B cell (primary cell): ENCODE data around the gene GAP43. TPM values are rescaled to one million over a fixed set of nuclear protein-coding genes. Genes with fewer than 3 reads are reported as not detected.

Source experiments
- ATAC-seq: fragments of 200-7000 bp; cut with Tn5 transposase; one replicate; pipeline ENCODE4 v1.10.0; 2021; ENCODE audit warnings: low read depth, mild to moderate bottlenecking, moderate number of reproducible peaks, moderate library complexity
- CTCF ChIA-PET: fragments of 350-600 bp; sonication (Branson Sonifier 250); formaldehyde crosslinking; loops from one replicate; lab custom pipeline; 2021; ENCODE audit warnings: antibody characterized with exemption, inconsistent platforms; lab: Charles Lee
- POLR2A ChIA-PET: fragments of 350-600 bp; sonication (Branson Sonifier 250); formaldehyde crosslinking; loops from one replicate; lab custom pipeline; 2021; ENCODE audit warnings: antibody characterized with exemption; lab: Charles Lee
- DNase-seq: peaks from one replicate; pipeline ENCODE4 v3.0.0; 2013
- H2AFZ ChIP-seq: 2 replicates; pipeline ENCODE4 v1.6.1; 2012; ENCODE audit warnings: mild to moderate bottlenecking, low read depth, low read length; ENCODE audit not compliant: insufficient read depth, poor library complexity, severe bottlenecking
- H3K27ac ChIP-seq, 2 donors: 1 replicate in 1 of 2; 2 replicates in 1 of 2; pipeline ENCODE4 v1.5.1; 2012 to 2013; ENCODE audit warnings: low read length in 2 of 2, mild to moderate bottlenecking in 2 of 2, moderate library complexity in 1 of 2
- H3K27me3 ChIP-seq, 4 experiments: fragments of 200-600 bp in 1 of 4; sonication (generic) in 1 of 4; replicated peaks in 1 of 4; 1 replicate in 2 of 4; 2 replicates in 2 of 4; pipeline versions ENCODE4 v1.6.1 to v1.7.0; 2013 to 2016; ENCODE audit warnings: low read length in 3 of 4, mild to moderate bottlenecking in 2 of 4, mixed read lengths in 1 of 4, moderate library complexity in 1 of 4; ENCODE audit not compliant: insufficient read depth in 4 of 4, control insufficient read depth in 3 of 4; ENCODE audit errors: control extremely low read depth in 1 of 4
- H3K36me3 ChIP-seq, 2 experiments: replicated peaks in 1 of 2; 1 replicate in 1 of 2; 2 replicates in 1 of 2; pipeline versions ENCODE4 v1.6.1 to v1.7.1; 2013; ENCODE audit warnings: low read length in 1 of 2; ENCODE audit not compliant: insufficient read depth in 2 of 2, control insufficient read depth in 1 of 2; ENCODE audit errors: control extremely low read depth in 1 of 2, extremely low read depth in 1 of 2
- H3K4me1 ChIP-seq, 2 donors: fragments of 200-600 bp in 1 of 2; sonication (generic) in 1 of 2; 1 replicate in 1 of 2; 2 replicates in 1 of 2; pipeline versions ENCODE4 v1.5.1 to v1.6.1; 2013 to 2017; ENCODE audit warnings: low read length in 2 of 2; ENCODE audit not compliant: control insufficient read depth in 2 of 2, insufficient read depth in 2 of 2
- H3K4me2 ChIP-seq: replicated peaks from 2 replicates; pipeline ENCODE3; 2012; ENCODE audit warnings: mild to moderate bottlenecking, low read depth, low read length; ENCODE audit not compliant: poor library complexity, severe bottlenecking
- H3K4me3 ChIP-seq, 5 experiments: fragments of 200-600 bp in 1 of 5; sonication (generic) in 1 of 5; 1 replicate in 3 of 5; 2 replicates in 2 of 5; pipeline versions ENCODE4 v1.5.1 to v1.7.0; 2011 to 2016; ENCODE audit warnings: low read length in 4 of 5, mild to moderate bottlenecking in 4 of 5, low read depth in 2 of 5, control low read depth in 1 of 5, moderate library complexity in 1 of 5; ENCODE audit not compliant: insufficient read depth in 1 of 5; ENCODE audit errors: control extremely low read depth in 1 of 5, extremely low read depth in 1 of 5
- H3K79me2 ChIP-seq: fragments of 200-600 bp; sonication (generic); one replicate; pipeline ENCODE4 v1.6.0; 2016; ENCODE audit warnings: low read length; ENCODE audit not compliant: control insufficient read depth, insufficient read depth
- H3K9ac ChIP-seq: fragments of 200-600 bp; sonication (generic); 2 replicates; pipeline ENCODE4 v1.6.1; 2017; ENCODE audit warnings: mild to moderate bottlenecking, low read length, moderate library complexity
- H3K9me3 ChIP-seq, 3 donors: one replicate each; pipeline versions ENCODE4 v1.6.1 to v1.7.1; 2013; ENCODE audit warnings: low read length in 2 of 3; ENCODE audit not compliant: control insufficient read depth in 2 of 3, insufficient read depth in 1 of 3; ENCODE audit errors: control extremely low read depth in 1 of 3
- H4K20me1 ChIP-seq: 2 replicates; pipeline ENCODE4 v1.6.0; 2012; ENCODE audit warnings: mild to moderate bottlenecking, low read length; ENCODE audit not compliant: insufficient read depth, control insufficient read depth, poor library complexity, severe bottlenecking
- H3K27ac Mint-ChIP-seq: one replicate; pipeline ENCODE4 v1.8.0; 2021; ENCODE audit warnings: mixed read lengths
- H3K27me3 Mint-ChIP-seq: one replicate; pipeline ENCODE4 v1.8.0; 2021; ENCODE audit warnings: mixed read lengths
- H3K4me1 Mint-ChIP-seq: one replicate; pipeline ENCODE4 v1.8.0; 2021; ENCODE audit warnings: mixed read lengths
- H3K4me3 Mint-ChIP-seq: one replicate; pipeline ENCODE4 v1.8.0; 2021; ENCODE audit warnings: mixed read lengths
- H3K9me3 Mint-ChIP-seq: one replicate; pipeline ENCODE4 v1.8.0; 2022; ENCODE audit warnings: mixed read lengths; ENCODE audit not compliant: insufficient read depth
- EZH2 ChIP-seq: IDR thresholded peaks from 2 replicates; pipeline ENCODE4 v1.6.1; 2012; ENCODE audit warnings: borderline replicate concordance, low read depth, mild to moderate bottlenecking, moderate library complexity, low read length; ENCODE audit not compliant: insufficient read depth, poor library complexity, severe bottlenecking
- WGBS: methylation state at CpG from one replicate; pipeline ENCODE4 v1.1.5; 2013; ENCODE audit warnings: missing lambda C conversion rate; ENCODE audit not compliant: insufficient coverage; 5-methylcytosine and 5-hydroxymethylcytosine counted together
- intact Hi-C: fragments of 100-400 bp; cut with micrococcal nuclease; formaldehyde crosslinking; loops from one replicate; pipeline ENCODE4 v1.10.0; 2022
- polyA plus RNA-seq: library from polyadenylated mRNA; depleted of rRNA; stranded (reverse); fragments of >200 nt; gene quantifications from 2 replicates; pipeline ENCODE4 v1.2.3, GENCODE V29; 2012
- total RNA-seq, 2 donors: library from RNA; stranded (reverse); fragments of 120-200 nt in 1 of 2; gene quantifications; 1 replicate in 1 of 2; 2 replicates in 1 of 2; pipeline versions ENCODE4 v1.2.3 to v1.2.4, GENCODE V29; 2013 to 2022
- TF ChIP-seq, protein P1 (sequence below): fragments of 200-600 bp; IDR thresholded peaks from one replicate; pipeline ENCODE4 v1.8.0; 2022; ENCODE audit warnings: antibody characterized with exemption, mild to moderate bottlenecking

Gene GAP43
- total and polyA plus RNA-seq, 2 donors (not counting 1 experiment from before 2014, with no cell fraction given): 0.04 TPM; not detected in 1

DNA sequence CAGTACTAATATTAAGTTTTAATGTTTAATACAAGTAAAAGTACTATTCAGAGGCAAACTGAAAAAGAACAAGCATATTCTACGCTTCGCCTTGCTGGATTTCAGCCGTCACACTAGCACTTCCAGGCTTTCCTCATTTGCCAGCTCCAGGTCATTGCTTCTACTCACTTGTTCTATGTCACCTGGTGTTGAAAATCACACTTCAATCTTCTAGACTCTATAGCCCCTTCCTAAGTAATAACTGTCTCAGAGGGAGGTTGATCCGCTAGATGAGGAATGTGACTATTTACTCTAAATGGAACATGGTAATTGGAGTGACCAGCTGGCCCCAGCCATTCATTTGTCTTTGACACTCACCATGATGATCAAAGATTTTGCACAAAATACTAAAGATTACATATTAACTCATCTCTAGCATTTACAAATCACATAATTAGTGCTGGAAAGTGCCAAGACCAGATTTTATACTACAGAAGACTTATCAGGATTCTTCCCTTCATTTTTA lies 92.0 kb downstream of the GAP43 start:
- Mint-ChIP-seq H3K9me3 (no peaks in the 10 kb centered on the region), H3K4me1 (no peaks in the 10 kb centered on the region), H3K4me3 (no peak overlapping the region), H3K27ac (no peak overlapping the region), H3K27me3 (peaks cover 21% of the 10 kb centered on the region)
- Histone ChIP-seq H4K20me1 (no peaks in the 10 kb centered on the region), H3K4me1 (no peaks in the 10 kb centered on the region), H3K27me3 (no peaks in the 10 kb centered on the region), H3K36me3 (no peaks in the 10 kb centered on the region), H3K9me3 (no peaks in the 10 kb centered on the region), H3K9ac (no peak overlapping the region), H2AFZ (no peak overlapping the region), H3K4me3 (no peak overlapping the region), H3K4me2 (no peak overlapping the region), H3K27ac (no peak overlapping the region), H3K79me2 (no peaks in the 10 kb centered on the region)
- WGBS: 100% methylated on average over 3 of the region's 4 CpGs
- no peak for DNase-seq
- POLR2A ChIA-PET: no interaction called here
- CTCF ChIA-PET: interaction anchor here (0.6 to 1.0 kb wide), 2 partner anchors 69 to 631 kb away, joined by 3 read pairs; no protein-coding TSS in a partner anchor
- ATAC-seq: no peak
- intact Hi-C loops: loop anchor here (10.0 kb wide), 1 partner anchor 50 kb away; no protein-coding TSS in a partner anchor
- TF ChIP-seq, protein P1, sequence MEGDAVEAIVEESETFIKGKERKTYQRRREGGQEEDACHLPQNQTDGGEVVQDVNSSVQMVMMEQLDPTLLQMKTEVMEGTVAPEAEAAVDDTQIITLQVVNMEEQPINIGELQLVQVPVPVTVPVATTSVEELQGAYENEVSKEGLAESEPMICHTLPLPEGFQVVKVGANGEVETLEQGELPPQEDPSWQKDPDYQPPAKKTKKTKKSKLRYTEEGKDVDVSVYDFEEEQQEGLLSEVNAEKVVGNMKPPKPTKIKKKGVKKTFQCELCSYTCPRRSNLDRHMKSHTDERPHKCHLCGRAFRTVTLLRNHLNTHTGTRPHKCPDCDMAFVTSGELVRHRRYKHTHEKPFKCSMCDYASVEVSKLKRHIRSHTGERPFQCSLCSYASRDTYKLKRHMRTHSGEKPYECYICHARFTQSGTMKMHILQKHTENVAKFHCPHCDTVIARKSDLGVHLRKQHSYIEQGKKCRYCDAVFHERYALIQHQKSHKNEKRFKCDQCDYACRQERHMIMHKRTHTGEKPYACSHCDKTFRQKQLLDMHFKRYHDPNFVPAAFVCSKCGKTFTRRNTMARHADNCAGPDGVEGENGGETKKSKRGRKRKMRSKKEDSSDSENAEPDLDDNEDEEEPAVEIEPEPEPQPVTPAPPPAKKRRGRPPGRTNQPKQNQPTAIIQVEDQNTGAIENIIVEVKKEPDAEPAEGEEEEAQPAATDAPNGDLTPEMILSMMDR: no peak
- no peak for TF ChIP-seq EZH2

DNA sequence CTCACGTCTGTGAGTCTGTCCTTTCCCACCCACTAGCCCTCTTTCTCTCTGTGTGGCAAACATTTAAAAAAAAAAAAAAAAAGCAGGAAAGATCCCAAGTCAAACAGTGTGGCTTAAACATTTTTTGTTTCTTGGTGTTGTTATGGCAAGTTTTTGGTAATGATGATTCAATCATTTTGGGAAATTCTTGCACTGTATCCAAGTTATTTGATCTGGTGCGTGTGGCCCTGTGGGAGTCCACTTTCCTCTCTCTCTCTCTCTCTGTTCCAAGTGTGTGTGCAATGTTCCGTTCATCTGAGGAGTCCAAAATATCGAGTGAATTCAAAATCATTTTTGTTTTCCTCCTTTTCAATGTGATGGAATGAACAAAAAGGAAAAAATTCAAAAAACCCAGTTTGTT lies 97.7 kb downstream of the GAP43 start:
- WGBS: 40% methylated on average over 1 of the region's 4 CpGs

More for the DNA sequence above, 97.7 kb downstream of the GAP43 start:
- ChIA-PET CTCF (no interaction called here), POLR2A (no interaction called here)
- Histone ChIP-seq H4K20me1 (no peaks in the 10 kb centered on the region), H2AFZ (no peak overlapping the region), H3K27me3 (peaks cover 0 to 5% (median 0%) of the 10 kb centered on the region in 4 experiments), H3K4me1 (no peaks in the 10 kb centered on the region), H3K27ac (no peak overlapping the region), H3K4me2 (no peak overlapping the region), H3K9me3 (no peaks in the 10 kb centered on the region), H3K4me3 (no peak overlapping the region), H3K9ac (no peak overlapping the region), H3K79me2 (no peaks in the 10 kb centered on the region), H3K36me3 (no peaks in the 10 kb centered on the region)
- no peaks in the 10 kb centered on the region for H3K4me1 Mint-ChIP-seq
- TF ChIP-seq, protein P1: no peak
- no peak for TF ChIP-seq EZH2
- no peak overlapping the region for H3K4me3 Mint-ChIP-seq
- no peak for ATAC-seq
- H3K27me3 Mint-ChIP-seq: peaks cover 17% of the 10 kb centered on the region
- H3K27ac Mint-ChIP-seq: no peak overlapping the region
- DNase-seq: no peak
- intact Hi-C loops: no loop called here
- no peaks in the 10 kb centered on the region for H3K9me3 Mint-ChIP-seq
